Choroid plexus epithelial cell (primary cell): Measurements from ENCODE around the gene GRIPAP1.

Experiments
- DNase-seq: peaks from one replicate; pipeline ENCODE4 v3.0.0-alpha.2; 2010; ENCODE audit warnings: low read depth
- H3K4me3 ChIP-seq: 2 replicates; pipeline ENCODE4 v1.5.1; 2011; ENCODE audit warnings: low read depth, mild to moderate bottlenecking, control low read depth, low read length, moderate library complexity
- TF ChIP-seq, protein P1 (sequence below): conservative IDR thresholded peaks from 2 replicates; pipeline ENCODE4 v1.5.1; 2011; ENCODE audit warnings: low read depth, mild to moderate bottlenecking, control low read depth, inconsistent platforms, low read length, moderate library complexity

Gene GRIPAP1, protein sequence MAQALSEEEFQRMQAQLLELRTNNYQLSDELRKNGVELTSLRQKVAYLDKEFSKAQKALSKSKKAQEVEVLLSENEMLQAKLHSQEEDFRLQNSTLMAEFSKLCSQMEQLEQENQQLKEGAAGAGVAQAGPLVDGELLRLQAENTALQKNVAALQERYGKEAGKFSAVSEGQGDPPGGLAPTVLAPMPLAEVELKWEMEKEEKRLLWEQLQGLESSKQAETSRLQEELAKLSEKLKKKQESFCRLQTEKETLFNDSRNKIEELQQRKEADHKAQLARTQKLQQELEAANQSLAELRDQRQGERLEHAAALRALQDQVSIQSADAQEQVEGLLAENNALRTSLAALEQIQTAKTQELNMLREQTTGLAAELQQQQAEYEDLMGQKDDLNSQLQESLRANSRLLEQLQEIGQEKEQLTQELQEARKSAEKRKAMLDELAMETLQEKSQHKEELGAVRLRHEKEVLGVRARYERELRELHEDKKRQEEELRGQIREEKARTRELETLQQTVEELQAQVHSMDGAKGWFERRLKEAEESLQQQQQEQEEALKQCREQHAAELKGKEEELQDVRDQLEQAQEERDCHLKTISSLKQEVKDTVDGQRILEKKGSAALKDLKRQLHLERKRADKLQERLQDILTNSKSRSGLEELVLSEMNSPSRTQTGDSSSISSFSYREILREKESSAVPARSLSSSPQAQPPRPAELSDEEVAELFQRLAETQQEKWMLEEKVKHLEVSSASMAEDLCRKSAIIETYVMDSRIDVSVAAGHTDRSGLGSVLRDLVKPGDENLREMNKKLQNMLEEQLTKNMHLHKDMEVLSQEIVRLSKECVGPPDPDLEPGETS

DNA sequence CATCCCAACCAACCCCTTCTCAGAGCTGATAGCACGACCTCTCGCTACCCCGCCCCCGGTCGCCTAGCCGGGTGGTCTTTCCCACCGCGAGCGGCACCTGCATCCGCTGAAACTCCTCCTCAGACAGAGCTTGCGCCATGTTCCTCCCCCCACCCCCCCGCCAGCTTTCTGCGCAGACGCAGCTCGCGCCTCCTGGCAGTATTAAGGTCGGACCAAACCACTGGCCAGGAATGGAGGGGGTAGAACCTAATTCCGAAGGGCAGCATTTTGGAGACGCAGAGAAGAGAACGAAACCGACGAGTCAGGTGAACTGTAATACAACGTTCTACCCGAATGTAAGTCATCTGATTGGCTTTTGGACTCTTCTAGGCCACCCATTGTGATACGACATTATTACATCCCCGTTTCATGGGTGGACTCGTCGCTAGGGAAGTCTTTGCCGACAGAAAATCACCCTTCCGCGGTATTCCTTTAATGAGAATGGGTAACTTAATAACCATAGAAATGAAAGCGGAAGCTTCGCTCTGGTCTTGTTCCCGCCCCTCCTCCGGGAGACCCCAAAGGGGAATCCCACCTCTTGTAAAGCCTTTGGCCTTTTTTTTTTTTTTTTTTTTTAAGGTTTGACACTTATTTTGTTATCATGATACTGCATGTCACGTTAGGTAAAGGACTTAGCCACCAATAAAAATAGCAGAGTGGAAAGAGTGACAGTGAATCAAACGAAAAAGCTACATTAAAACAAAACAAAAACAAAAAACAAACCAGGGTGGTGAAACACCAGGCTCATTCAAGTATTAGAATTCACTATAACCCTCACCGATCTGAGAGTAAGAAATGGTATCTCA lies at the start of gene GRIPAP1:
GRIPAP1 (minus strand) TSS at position 174 of the 845 bp plus-strand sequence; CDS start at position 139, 35 bp downstream.
- DNase-seq: peak; percentile 91
- peak within 1 kb of the TSS; percentile 74 for H3K4me3 ChIP-seq
- TF ChIP-seq, protein P1, sequence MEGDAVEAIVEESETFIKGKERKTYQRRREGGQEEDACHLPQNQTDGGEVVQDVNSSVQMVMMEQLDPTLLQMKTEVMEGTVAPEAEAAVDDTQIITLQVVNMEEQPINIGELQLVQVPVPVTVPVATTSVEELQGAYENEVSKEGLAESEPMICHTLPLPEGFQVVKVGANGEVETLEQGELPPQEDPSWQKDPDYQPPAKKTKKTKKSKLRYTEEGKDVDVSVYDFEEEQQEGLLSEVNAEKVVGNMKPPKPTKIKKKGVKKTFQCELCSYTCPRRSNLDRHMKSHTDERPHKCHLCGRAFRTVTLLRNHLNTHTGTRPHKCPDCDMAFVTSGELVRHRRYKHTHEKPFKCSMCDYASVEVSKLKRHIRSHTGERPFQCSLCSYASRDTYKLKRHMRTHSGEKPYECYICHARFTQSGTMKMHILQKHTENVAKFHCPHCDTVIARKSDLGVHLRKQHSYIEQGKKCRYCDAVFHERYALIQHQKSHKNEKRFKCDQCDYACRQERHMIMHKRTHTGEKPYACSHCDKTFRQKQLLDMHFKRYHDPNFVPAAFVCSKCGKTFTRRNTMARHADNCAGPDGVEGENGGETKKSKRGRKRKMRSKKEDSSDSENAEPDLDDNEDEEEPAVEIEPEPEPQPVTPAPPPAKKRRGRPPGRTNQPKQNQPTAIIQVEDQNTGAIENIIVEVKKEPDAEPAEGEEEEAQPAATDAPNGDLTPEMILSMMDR: no peak

DNA sequence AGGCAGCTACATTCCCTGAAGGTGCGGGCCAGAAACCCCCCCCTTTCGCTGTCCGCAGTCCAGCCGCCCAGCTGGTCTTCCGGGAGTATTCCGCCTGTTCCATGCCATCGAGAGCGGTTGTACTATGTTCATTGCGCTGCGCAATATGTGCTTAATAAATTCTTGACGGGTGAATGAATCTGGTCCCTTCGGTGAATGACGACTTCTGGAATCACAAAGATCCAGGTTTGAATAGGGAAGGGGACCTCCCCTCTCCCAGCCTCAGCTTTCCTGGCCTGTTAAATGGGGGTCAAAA lies 41.9 kb upstream of the GRIPAP1 start:
- no peak overlapping the region for H3K4me3 ChIP-seq
- TF ChIP-seq, protein P1: no peak
- DNase-seq: no peak

DNA sequence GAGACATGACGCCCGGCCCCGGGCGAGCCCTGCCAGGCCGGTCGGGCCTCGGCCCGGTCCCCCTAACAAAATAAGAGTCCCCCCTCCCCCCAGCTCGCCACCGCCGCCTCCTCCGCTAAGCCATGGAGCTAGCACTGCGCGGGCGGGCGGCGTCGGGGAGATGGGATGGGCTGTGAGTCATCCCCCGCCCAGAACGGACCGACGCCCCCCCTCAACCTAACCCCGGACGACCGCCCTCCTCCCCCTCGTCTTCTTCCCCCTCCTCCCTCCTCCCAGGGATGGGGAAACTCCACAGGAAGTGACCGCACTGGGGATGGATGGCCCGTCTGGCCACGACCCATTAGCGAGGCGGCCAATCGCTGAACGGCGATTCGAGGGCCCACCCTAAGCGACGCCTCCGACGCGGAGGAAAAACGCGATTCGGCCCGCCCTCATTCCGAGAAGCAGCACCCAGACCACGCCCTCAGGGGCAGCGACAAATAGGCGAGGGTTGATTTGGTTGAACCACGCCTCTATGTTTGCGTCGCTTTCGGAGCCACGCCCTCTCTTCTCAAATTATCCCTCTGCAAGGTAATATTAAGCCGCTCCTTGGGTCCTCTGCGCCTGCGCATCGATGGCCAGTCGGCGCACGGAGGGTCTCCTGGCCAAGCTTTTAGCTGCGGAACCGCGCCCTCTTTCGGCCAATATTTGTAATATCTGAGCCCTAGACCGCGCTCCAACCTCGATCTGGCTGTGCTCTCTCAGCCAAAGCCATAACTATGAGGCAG lies 41.3 kb upstream of the GRIPAP1 start, which contains the start of gene TFE3:
TFE3 (minus strand) TSS at position 138 of the 767 bp plus-strand sequence; CDS start at position 7, 131 bp downstream.
- peak within 1 kb of the TSS; percentile 78 for H3K4me3 ChIP-seq
- TF ChIP-seq, protein P1: peak; percentile 70
- DNase-seq: peak; percentile 99

DNA sequence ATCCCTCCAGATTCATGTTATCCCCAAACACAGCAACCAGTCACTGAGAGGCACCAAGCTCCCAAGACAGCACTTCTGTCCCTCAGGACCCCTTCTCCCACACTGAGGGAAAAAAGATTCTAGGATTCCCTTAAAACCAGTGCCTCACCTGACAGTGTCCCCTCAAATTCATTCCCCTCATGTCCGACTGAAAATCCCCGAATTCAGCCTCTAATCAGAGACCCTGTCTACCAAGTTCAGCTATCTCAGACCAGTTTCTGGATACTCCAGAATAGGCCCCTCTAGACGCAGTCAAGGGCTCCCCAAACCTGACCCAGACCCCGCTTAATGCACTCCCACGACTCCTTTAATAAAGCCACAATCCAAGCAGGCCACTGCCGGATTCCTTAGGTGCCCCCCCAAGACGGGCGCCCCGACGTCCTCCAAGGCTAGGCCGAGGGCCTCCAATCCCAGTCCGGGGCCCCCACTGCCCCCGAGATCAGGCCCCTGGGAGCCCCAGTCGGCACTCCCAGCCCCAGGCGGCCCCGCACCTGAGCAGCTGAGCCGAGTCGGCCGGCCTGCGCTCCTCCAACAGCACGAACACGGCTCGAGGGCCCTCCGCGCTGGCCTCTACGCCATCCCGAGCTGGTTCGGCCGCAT lies 40.6 kb upstream of the GRIPAP1 start:
- TF ChIP-seq, protein P1: no peak
- peak overlapping the region; percentile 78 for H3K4me3 ChIP-seq
- DNase-seq: peak; percentile 9

DNA sequence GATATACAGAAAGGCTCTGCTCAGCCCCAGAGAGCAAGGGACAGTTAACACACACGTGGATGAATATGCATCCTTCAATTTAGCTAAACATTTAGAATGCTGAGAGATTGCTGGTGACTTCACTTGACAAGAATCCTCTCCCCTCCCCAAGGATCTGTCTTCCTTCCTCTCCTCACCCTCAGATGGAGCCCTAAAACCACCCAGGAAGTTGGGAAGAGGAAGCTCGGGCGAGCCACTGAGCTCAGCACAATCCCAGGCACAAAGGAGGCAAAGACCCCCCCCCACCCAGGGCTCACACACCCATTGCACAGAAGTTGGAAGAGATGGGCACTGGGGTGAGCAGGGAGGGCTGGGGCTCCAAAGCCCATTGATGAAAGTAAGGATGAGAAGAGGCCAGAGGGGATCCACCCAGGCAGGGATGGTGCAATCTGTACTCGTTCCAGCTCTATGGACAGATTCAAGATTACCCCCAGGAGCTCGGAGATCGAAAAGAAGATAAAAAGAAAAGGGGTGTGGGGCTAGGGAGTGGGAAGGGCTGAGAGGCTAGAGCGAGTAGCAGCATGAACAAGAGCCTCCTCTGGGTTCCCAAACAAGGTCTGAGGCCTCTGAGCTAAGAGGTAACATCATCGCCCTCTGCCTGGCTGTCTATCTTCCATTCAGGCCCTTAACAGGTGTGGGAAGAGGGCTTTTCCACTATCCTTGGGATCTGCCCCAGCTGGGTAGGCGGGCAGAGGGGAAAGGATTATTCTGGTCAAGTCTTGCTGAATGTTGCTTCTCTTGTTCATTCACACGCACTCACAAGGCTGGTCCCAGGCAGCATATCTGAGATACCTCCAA lies 39.9 kb upstream of the GRIPAP1 start:
- H3K4me3 ChIP-seq: peak overlapping the region; percentile 78
- TF ChIP-seq, protein P1: no peak
- DNase-seq: peak; percentile 57
